H7 (cell line): ENCODE results near the gene CCK. TPM values are rescaled to one million over a fixed set of nuclear protein-coding genes. Genes with fewer than 3 reads are reported as not detected.
A peak's percentile ranks its signal among the peaks of the same experiment; 100 is the strongest.

Experiments
- DNase-seq: peaks from one replicate; pipeline ENCODE4 v3.0.0; 2012
- H3K27me3 ChIP-seq: 2 replicates; pipeline ENCODE4 v1.6.0; 2011; ENCODE audit warnings: mild to moderate bottlenecking, low read length; ENCODE audit not compliant: control insufficient read depth, insufficient read depth
- H3K36me3 ChIP-seq: replicated peaks from 2 replicates; pipeline ENCODE4 v1.5.1; 2011; ENCODE audit warnings: low read length; ENCODE audit not compliant: control insufficient read depth, insufficient read depth
- H3K4me3 ChIP-seq: 2 replicates; pipeline ENCODE4 v1.5.1; 2011; ENCODE audit warnings: low read depth, mild to moderate bottlenecking, control low read depth, low read length, moderate library complexity; ENCODE audit not compliant: insufficient read depth
- total RNA-seq: library from RNA; depleted of rRNA; stranded (reverse); fragments of >200 nt; shearing (Covaris generic); gene quantifications from 2 replicates; pipeline ENCODE4 v1.2.3, GENCODE V29; 2014

Gene CCK
- total RNA-seq, 1 experiment from 2014 or later: 0.14 TPM

- H3K36me3 ChIP-seq: no peaks in the 10 kb centered on the region
- no peak for DNase-seq
- H3K4me3 ChIP-seq: no peak overlapping the region
- H3K27me3 ChIP-seq: no peaks in the 10 kb centered on the region
These were observed 11.7 kb upstream of the CCK start for GRCh38 chr3:42277676-42278075.

- Histone ChIP-seq H3K4me3 (no peak overlapping the region), H3K27me3 (0 out of 2 replicates have a peak, but pooled peaks cover 2% of the 10 kb centered on the region), H3K36me3 (no peaks in the 10 kb centered on the region)
- no peak for DNase-seq
These were observed 10.5 kb upstream of the CCK start for GRCh38 chr3:42276141-42277132.

GRCh38 chr3:42275217-42275616, 9.2 kb upstream of the CCK start:
- H3K27me3 ChIP-seq: 0 out of 2 replicates have a peak, but pooled peaks cover 2% of the 10 kb centered on the region
- no peak for DNase-seq
- no peaks in the 10 kb centered on the region for H3K36me3 ChIP-seq
- no peak overlapping the region for H3K4me3 ChIP-seq

GRCh38 chr3:42274266-42274665, 8.3 kb upstream of the CCK start:
- Histone ChIP-seq H3K4me3 (no peak overlapping the region), H3K27me3 (0 out of 2 replicates have a peak, but pooled peaks cover 2% of the 10 kb centered on the region), H3K36me3 (no peaks in the 10 kb centered on the region)
- DNase-seq: no peak

DNA sequence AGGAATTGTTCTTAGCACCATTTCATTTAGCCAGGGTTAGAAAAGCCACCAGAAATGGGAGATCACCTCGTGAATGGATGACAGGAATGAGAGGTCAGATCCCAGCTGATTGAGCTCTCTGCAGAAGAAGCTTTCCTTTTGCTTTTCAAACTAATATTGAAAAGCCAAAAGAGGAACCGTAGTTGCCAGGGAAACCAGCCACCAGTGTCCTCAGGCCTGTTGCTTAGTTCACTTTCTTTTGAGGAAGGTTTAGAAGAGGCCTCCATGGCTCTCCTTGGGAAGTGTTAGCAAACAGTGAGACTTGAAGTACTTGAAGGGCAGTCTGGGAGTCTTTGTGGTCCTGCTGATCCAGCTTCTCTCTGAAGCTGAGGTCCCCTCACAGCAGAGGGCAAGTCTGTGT, 7.4 kb upstream of the CCK start:
- 0 out of 2 replicates have a peak, but pooled peaks cover 2% of the 10 kb centered on the region for H3K27me3 ChIP-seq
- no peak for DNase-seq
- H3K36me3 ChIP-seq: no peaks in the 10 kb centered on the region
- H3K4me3 ChIP-seq: no peak overlapping the region

DNA sequence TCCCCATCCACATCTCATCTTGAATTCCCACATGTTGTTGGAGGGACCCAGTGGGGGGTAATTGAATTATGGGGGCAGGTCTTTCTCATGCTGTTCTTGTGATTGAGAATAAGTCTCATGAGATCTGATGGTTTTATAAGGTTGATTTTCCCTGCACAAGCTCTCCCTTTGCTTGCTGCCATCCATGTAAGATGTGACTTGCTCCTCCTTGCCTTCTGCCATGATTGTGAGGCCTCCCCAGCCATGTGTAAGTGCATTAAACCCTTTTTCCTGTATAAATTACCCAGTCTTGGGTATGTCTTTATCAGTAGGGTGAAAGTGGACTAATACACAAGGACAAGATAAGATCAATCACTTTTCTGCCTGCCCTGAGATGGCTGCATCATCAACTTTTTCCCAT, 5.8 kb upstream of the CCK start:
- DNase-seq: no peak
- no peak overlapping the region for H3K4me3 ChIP-seq

DNA sequence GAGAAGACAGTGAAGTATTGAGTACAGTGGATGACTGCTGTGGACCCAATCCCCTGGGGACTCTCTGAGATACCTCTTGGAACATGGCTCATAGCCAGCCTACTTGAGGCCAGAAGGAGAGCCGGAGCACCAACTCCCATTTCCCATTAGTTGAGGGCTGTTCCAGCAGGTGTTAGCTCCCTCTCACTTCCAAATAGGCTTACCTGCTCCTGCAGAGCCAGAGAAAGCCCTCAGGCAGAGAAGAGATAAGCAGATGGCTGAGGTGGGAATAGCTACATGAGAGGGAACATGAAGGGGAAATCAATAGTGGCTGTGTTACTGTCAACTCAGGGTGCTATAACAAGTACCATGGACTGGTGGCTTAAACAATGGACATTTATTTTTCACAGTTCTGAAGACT, 4.6 kb upstream of the CCK start:
- no peak for DNase-seq
- Histone ChIP-seq H3K4me3 (no peak overlapping the region), H3K36me3 (no peaks in the 10 kb centered on the region), H3K27me3 (peaks cover 3% of the 10 kb centered on the region; the same call in 1 of the 2 replicates)

More for the DNA sequence above, 5.8 kb upstream of the CCK start:
- no peaks in the 10 kb centered on the region for H3K36me3 ChIP-seq
- H3K27me3 ChIP-seq: 0 out of 2 replicates have a peak, but pooled peaks cover 2% of the 10 kb centered on the region

DNA sequence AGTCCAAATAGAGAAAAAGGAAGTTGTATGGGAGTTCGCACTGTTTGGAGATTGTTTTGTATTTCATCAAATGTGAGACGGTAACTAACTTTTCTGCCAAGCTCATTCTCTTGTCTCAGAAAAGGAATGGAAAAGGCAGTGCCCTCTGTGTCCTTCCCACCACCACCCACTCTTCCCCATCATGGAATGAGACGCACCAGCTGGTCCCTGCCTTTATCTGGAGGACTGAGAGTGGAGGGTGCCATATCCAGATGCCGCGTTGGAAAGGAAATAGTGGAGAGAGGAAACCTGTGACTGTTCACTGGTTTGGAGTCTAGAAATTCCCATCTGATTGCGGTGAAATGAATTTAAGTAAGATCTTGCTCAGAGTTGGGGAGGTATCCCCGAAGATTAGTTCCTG, 3.7 kb upstream of the CCK start:
- H3K27me3 ChIP-seq: peaks cover 4% of the 10 kb centered on the region; the same call in 1 of the 2 replicates
- DNase-seq: no peak
- no peak overlapping the region for H3K4me3 ChIP-seq
- no peaks in the 10 kb centered on the region for H3K36me3 ChIP-seq

GRCh38 chr3:42267878-42268277, 1.9 kb upstream of the CCK start:
- Histone ChIP-seq H3K27me3 (peaks cover 16% of the 10 kb centered on the region; the same call in 1 of the 2 replicates), H3K36me3 (no peaks in the 10 kb centered on the region), H3K4me3 (no peak overlapping the region)
- DNase-seq: no peak

GRCh38 chr3:42265059-42265991, 660 bp downstream of the CCK start:
- DNase-seq: peak; percentile 44
- no peaks in the 10 kb centered on the region for H3K36me3 ChIP-seq
- no peak overlapping the region for H3K4me3 ChIP-seq
- peaks cover 18% of the 10 kb centered on the region; the same call in 1 of the 2 replicates for H3K27me3 ChIP-seq

GRCh38 chr3:42264399-42265058, 1.5 kb downstream of the CCK start:
- H3K4me3 ChIP-seq: no peak overlapping the region
- peaks cover 18% of the 10 kb centered on the region; the same call in 1 of the 2 replicates for H3K27me3 ChIP-seq
- DNase-seq: peak; percentile 81
- H3K36me3 ChIP-seq: no peaks in the 10 kb centered on the region

DNA sequence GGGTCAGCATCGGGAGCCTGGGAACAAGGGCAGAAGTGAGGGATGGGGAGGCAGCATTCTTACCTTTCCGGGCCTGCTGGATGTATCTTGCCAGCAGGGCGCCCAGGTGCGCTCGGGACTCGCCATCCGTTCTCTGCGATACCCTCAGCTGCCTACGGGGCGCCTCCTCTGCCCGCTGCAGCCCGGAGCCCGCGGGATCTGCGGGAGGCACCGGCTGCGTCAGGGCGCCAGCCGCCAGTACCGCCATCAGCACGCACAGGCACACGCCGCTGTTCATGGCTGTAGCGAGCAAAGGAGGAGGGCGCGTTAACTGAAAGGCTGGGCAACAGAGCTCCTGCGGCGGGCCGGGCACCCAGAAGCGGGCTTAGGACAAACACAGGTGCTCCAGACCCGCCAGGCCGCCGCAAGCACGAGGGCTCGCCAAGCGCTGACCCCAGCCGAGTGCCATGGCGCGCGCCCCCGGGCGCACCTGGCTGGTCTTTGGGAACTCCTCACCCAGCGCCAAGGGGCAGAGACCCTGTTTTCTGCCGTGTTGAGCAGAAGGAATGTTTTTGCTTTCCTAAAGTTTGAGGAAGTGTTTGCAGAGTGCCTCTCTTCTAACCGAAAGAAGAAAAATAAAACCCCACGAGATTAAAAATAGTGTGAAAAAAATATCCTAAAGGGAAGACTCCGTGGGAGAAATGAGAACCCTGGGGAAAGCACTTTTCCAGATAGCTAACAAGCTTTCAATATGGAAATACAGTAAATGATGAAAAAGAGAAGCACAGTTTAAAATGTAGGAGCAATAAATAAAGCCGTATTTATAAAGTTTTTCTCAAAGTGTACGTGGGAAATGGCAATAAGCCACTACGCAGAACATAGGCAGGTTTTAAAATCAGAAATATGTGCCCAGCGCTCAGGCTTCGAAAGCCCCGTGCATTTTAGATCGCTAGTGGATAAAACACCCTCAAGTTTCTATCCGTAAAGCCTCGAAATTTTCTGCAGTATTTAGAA, 2.3 kb downstream of the CCK start:
- H3K27me3 ChIP-seq: peaks cover 18% of the 10 kb centered on the region; the same call in 1 of the 2 replicates
- DNase-seq: peak; percentile 87
- peak overlapping the region; percentile 22; the same call in 1 of the 2 replicates for H3K4me3 ChIP-seq
- H3K36me3 ChIP-seq: no peaks in the 10 kb centered on the region

DNA sequence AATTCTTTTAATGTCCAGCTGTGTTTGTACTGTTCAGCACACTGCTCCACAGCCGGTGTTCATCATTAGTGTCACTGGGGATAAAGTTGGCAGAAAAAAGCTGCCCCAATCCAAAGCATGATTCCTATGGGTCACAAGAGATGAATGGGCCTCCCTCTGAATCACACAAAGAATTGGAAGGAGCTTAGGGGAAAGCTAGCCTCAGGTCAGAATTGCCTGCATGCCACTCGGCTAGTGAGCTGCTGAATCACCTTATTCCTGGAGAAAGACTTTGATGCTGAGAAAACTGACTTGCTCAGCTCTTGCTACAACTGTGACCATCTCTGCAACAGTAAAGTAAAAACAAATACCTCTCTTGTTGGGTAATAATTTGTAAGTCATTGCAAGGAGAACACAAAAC, 3.5 kb downstream of the CCK start:
- DNase-seq: no peak
- peaks cover 18% of the 10 kb centered on the region; the same call in 1 of the 2 replicates for H3K27me3 ChIP-seq
- H3K4me3 ChIP-seq: no peak overlapping the region
- no peaks in the 10 kb centered on the region for H3K36me3 ChIP-seq
